H1 (cell line): ENCODE measurements around the gene NBAS. TPM values are rescaled to one million over a fixed set of nuclear protein-coding genes. Genes with fewer than 3 reads are reported as not detected.

ENCODE experiments used
- CTCF ChIA-PET: fragments of 300-600 bp; sonication (Branson Sonifier 250); formaldehyde crosslinking; loops from one replicate; lab custom pipeline; 2021; ENCODE audit not compliant: partially characterized antibody; lab: Charles Lee
- POLR2A ChIA-PET: fragments of 300-600 bp; sonication (Branson Sonifier 250); formaldehyde crosslinking; loops from one replicate; lab custom pipeline; 2021; ENCODE audit warnings: inconsistent platforms; ENCODE audit not compliant: partially characterized antibody; lab: Charles Lee
- DNase-seq, 2 experiments: peaks; one replicate each; pipeline versions ENCODE4 v3.0.0 to v3.0.0-alpha.2; 2010 to 2022; ENCODE audit warnings: low spot score in 2 of 2, low read depth in 1 of 2, mixed read lengths in 1 of 2
- FAIRE-seq: peaks from 2 replicates; lab custom pipeline; 2011; peaks lifted over from hg19 to GRCh38; lab: Jason Lieb, UNC
- H2AFZ ChIP-seq: 2 replicates; pipeline ENCODE4 v1.8.1; 2012; ENCODE audit warnings: low read length, inconsistent platforms
- H2AK5ac ChIP-seq: 2 replicates; pipeline ENCODE4 v1.6.1; 2013; ENCODE audit warnings: low read depth, low read length
- H2BK120ac ChIP-seq: replicated peaks from 2 replicates; pipeline ENCODE3; 2013; ENCODE audit warnings: low read depth, low read length, inconsistent platforms
- H2BK12ac ChIP-seq: 2 replicates; pipeline ENCODE4 v1.6.1; 2013; ENCODE audit warnings: low read depth, low read length
- H2BK15ac ChIP-seq: 2 replicates; pipeline ENCODE4 v1.6.1; 2013; ENCODE audit warnings: low read length
- H2BK20ac ChIP-seq: 2 replicates; pipeline ENCODE4 v1.6.1; 2013; ENCODE audit warnings: low read length
- H2BK5ac ChIP-seq: 2 replicates; pipeline ENCODE4 v1.6.1; 2013; ENCODE audit warnings: low read depth, low read length
- H3K14ac ChIP-seq: 2 replicates; pipeline ENCODE4 v1.6.1; 2013; ENCODE audit warnings: inconsistent platforms; ENCODE audit not compliant: insufficient read length
- H3K18ac ChIP-seq: 2 replicates; pipeline ENCODE4 v1.6.1; 2013; ENCODE audit warnings: low read length; ENCODE audit errors: extremely low read depth
- H3K23ac ChIP-seq: 2 replicates; pipeline ENCODE4 v1.6.1; 2013; ENCODE audit warnings: inconsistent platforms; ENCODE audit not compliant: insufficient read length
- H3K23me2 ChIP-seq: 2 replicates; pipeline ENCODE4 v1.6.1; 2013; ENCODE audit warnings: low read depth, low read length
- H3K27ac ChIP-seq: 2 replicates; pipeline ENCODE4 v1.6.1; 2011; ENCODE audit warnings: low read depth, low read length, inconsistent platforms
- H3K27me3 ChIP-seq, 4 experiments: replicated peaks in 1 of 4; 1 replicate in 1 of 4; 2 replicates in 3 of 4; pipeline versions ENCODE4 v1.6.1 to v1.8.1; 2011 to 2013; ENCODE audit warnings: low read length in 3 of 4, mild to moderate bottlenecking in 3 of 4, inconsistent platforms in 2 of 4, mixed read lengths in 2 of 4, moderate library complexity in 1 of 4; ENCODE audit not compliant: control insufficient read depth in 3 of 4, insufficient read depth in 3 of 4; ENCODE audit errors: extremely low read depth in 1 of 4
- H3K36me3 ChIP-seq, 4 experiments: 2 replicates each; pipeline versions ENCODE4 v1.6.1 to v1.8.1; 2011 to 2013; ENCODE audit warnings: mild to moderate bottlenecking in 4 of 4, low read length in 3 of 4, moderate library complexity in 2 of 4, control low read depth in 1 of 4, inconsistent platforms in 1 of 4; ENCODE audit not compliant: insufficient read depth in 4 of 4, control insufficient read depth in 2 of 4
- H3K4ac ChIP-seq: replicated peaks from 2 replicates; pipeline ENCODE3; 2013; ENCODE audit warnings: low read length, low read depth, mixed read lengths, inconsistent platforms; ENCODE audit not compliant: insufficient read length
- H3K4me1 ChIP-seq, 4 experiments: replicated peaks in 1 of 4; 1 replicate in 1 of 4; 2 replicates in 3 of 4; pipeline versions ENCODE4 v1.6.1 to v1.8.1; 2011 to 2013; ENCODE audit warnings: low read length in 3 of 4, inconsistent platforms in 2 of 4, mixed read lengths in 1 of 4; ENCODE audit not compliant: insufficient read depth in 4 of 4, control insufficient read depth in 3 of 4
- H3K4me2 ChIP-seq, 2 experiments: 2 replicates each; pipeline versions ENCODE4 v1.6.1 to v1.8.1; 2011 to 2013; ENCODE audit warnings: low read depth in 2 of 2, low read length in 2 of 2, control low read depth in 1 of 2, inconsistent platforms in 1 of 2, mild to moderate bottlenecking in 1 of 2; ENCODE audit not compliant: insufficient read depth in 1 of 2
- H3K4me3 ChIP-seq, 4 experiments: fragments of 200-600, 300-600 bp in 1 of 4; sonication (generic), shearing (Covaris generic), sonication (Bioruptor Twin) in 1 of 4; 2 replicates each; pipeline versions ENCODE4 v1.5.1 to v1.8.1; 2011 to 2016; ENCODE audit warnings: low read length in 4 of 4, low read depth in 3 of 4, control low read depth in 2 of 4, inconsistent platforms in 2 of 4, mild to moderate bottlenecking in 2 of 4, mixed read lengths in 1 of 4, moderate library complexity in 1 of 4; ENCODE audit not compliant: insufficient read depth in 2 of 4; ENCODE audit errors: extremely low read depth in 1 of 4
- H3K56ac ChIP-seq: replicated peaks from 2 replicates; pipeline ENCODE3; 2013; ENCODE audit warnings: low read depth, mild to moderate bottlenecking, mixed read lengths, low read length, inconsistent platforms; ENCODE audit not compliant: insufficient read length
- H3K79me1 ChIP-seq: 2 replicates; pipeline ENCODE4 v1.6.1; 2013; ENCODE audit warnings: low read depth, low read length, control low read depth
- H3K79me2 ChIP-seq, 2 experiments: 2 replicates each; pipeline versions ENCODE4 v1.6.1 to v1.8.1; 2012 to 2013; ENCODE audit warnings: low read length in 2 of 2, mild to moderate bottlenecking in 2 of 2, inconsistent platforms in 1 of 2; ENCODE audit not compliant: insufficient read depth in 2 of 2, control insufficient read depth in 1 of 2
- H3K9ac ChIP-seq, 4 experiments: replicated peaks in 1 of 4; 1 replicate in 1 of 4; 2 replicates in 3 of 4; pipeline versions ENCODE4 v1.6.1 to v1.8.1; 2011 to 2013; ENCODE audit warnings: low read depth in 3 of 4, low read length in 3 of 4, control low read depth in 2 of 4, mild to moderate bottlenecking in 2 of 4, moderate library complexity in 2 of 4, inconsistent platforms in 1 of 4; ENCODE audit errors: extremely low read depth in 1 of 4
- H3K9me3 ChIP-seq, 2 experiments: 2 replicates each; pipeline versions ENCODE4 v1.6.1 to v1.8.1; 2012 to 2013; ENCODE audit warnings: mild to moderate bottlenecking in 2 of 2, moderate library complexity in 2 of 2, control low read depth in 1 of 2, inconsistent platforms in 1 of 2, low read depth in 1 of 2, low read length in 1 of 2, mixed read lengths in 1 of 2; ENCODE audit not compliant: insufficient read depth in 2 of 2
- H4K20me1 ChIP-seq, 2 experiments: replicated peaks in 1 of 2; 2 replicates each; pipeline versions ENCODE3 to v1.8.1; 2011 to 2013; ENCODE audit warnings: inconsistent platforms in 2 of 2, low read length in 2 of 2, mild to moderate bottlenecking in 1 of 2; ENCODE audit not compliant: insufficient read depth in 2 of 2, control insufficient read depth in 1 of 2
- H4K5ac ChIP-seq: 2 replicates; pipeline ENCODE4 v1.6.1; 2013; ENCODE audit warnings: low read length, low read depth, mixed read lengths, inconsistent platforms; ENCODE audit not compliant: insufficient read length
- H4K8ac ChIP-seq: 2 replicates; pipeline ENCODE4 v1.8.0; 2013; ENCODE audit warnings: mild to moderate bottlenecking, moderate library complexity, low read length, inconsistent platforms; ENCODE audit not compliant: insufficient read depth; ENCODE audit errors: extremely low read depth
- H4K91ac ChIP-seq: replicated peaks from 2 replicates; pipeline ENCODE3; 2013; ENCODE audit warnings: low read length, mixed read lengths, inconsistent platforms; ENCODE audit not compliant: insufficient read length
- EP300 ChIP-seq, 2 experiments: IDR thresholded peaks; 1 replicate in 1 of 2; 2 replicates in 1 of 2; pipeline ENCODE4 v1.6.1; 2011 to 2012; ENCODE audit warnings: low read depth in 2 of 2, low read length in 2 of 2, mild to moderate bottlenecking in 2 of 2, borderline replicate concordance in 1 of 2, inconsistent platforms in 1 of 2, moderate library complexity in 1 of 2
- KDM1A ChIP-seq: fragments of 200-600, 300-600 bp; sonication (generic); IDR thresholded peaks from 2 replicates; pipeline ENCODE4 v1.7.1; 2016; ENCODE audit warnings: mild to moderate bottlenecking, low read length, borderline replicate concordance
- KDM5A ChIP-seq: fragments of 200-600 bp; IDR thresholded peaks from 2 replicates; pipeline ENCODE4 v1.7.1; 2012; ENCODE audit warnings: mild to moderate bottlenecking, low read length, inconsistent platforms, mixed read lengths
- MAX ChIP-seq: IDR thresholded peaks from 2 replicates; pipeline ENCODE4 v1.6.1; 2012; ENCODE audit warnings: inconsistent platforms
- POLR2AphosphoS5 ChIP-seq: IDR thresholded peaks from 2 replicates; pipeline ENCODE4 v1.6.1; 2011; ENCODE audit warnings: low read depth, low read length
- TEAD4 ChIP-seq: IDR thresholded peaks from 2 replicates; pipeline ENCODE4 v1.6.1; 2012; ENCODE audit warnings: low read depth, low read length, inconsistent platforms, mixed read lengths
- WGBS, 2 experiments: shearing (Covaris generic) in 1 of 2; methylation state at CpG; one replicate each; pipeline versions ENCODE4 v1.1.6 to v1.1.7; 2013 to 2015; ENCODE audit warnings: low lambda C conversion rate in 2 of 2, mixed read lengths in 2 of 2, inconsistent platforms in 1 of 2, low coverage in 1 of 2, missing lambda C conversion rate in 1 of 2; ENCODE audit not compliant: insufficient replicate concordance in 2 of 2, insufficient coverage in 1 of 2, insufficient read length in 1 of 2; ENCODE audit errors: extremely low coverage in 1 of 2, missing lambda C conversion rate in 1 of 2; 5-methylcytosine and 5-hydroxymethylcytosine counted together
- polyA plus RNA-seq, 7 experiments: library from polyadenylated mRNA; depleted of rRNA in 3 of 7; stranded (reverse) in 5 of 7; unstranded in 2 of 7; fragments of >200 nt in 5 of 7; fragments of 200-250 nt in 2 of 7; gene quantifications; 1 replicate in 5 of 7; 2 replicates in 1 of 7; 4 replicates in 1 of 7; pipeline versions ENCODE4 v1.2.1 to v1.2.3, GENCODE V29; 2011 to 2013; ENCODE audit warnings: missing spikeins in 2 of 7, mixed read lengths in 2 of 7
- total RNA-seq: library from RNA; stranded (reverse); fragmentation: NEBNext Ultra II Directional; extraction: Animal tissue kit (Norgen Biotek cat#: 25700); gene quantifications from 2 replicates; pipeline ENCODE4 v1.2.1, GENCODE V29; 2021

NBAS gene
- total and polyA plus RNA-seq, 2 of the 8 experiments (the other 6 are each of a cell fraction or from before 2014, with no cell fraction given), result 19.6 to 34.8 TPM

- Histone ChIP-seq H2BK5ac (no peak overlapping the region), H3K27ac (no peak overlapping the region), H4K5ac (no peak overlapping the region), H2BK12ac (no peak overlapping the region), H3K14ac (no peak overlapping the region), H3K4me2 (no peak overlapping the region), H3K23me2 (no peaks in the 10 kb centered on the region), H4K91ac (no peak overlapping the region), H2BK20ac (no peak overlapping the region), H3K4ac (no peak overlapping the region), H2BK15ac (no peak overlapping the region), H4K20me1 (no peaks in the 10 kb centered on the region), H3K79me2 (no peaks in the 10 kb centered on the region), H2BK120ac (no peak overlapping the region), H3K4me1 (no peaks in the 10 kb centered on the region), H3K9ac (no peak overlapping the region), H3K23ac (no peak overlapping the region), H3K79me1 (no peaks in the 10 kb centered on the region), H3K9me3 (0 out of 4 replicates have a peak, but pooled peaks cover 0 to 2% of the 10 kb centered on the region in 2 experiments), H3K56ac (no peak overlapping the region), H3K18ac (no peak overlapping the region), H2AK5ac (no peak overlapping the region), H4K8ac (no peak overlapping the region), H3K36me3 (no peaks in the 10 kb centered on the region; a peak in 1 of 8 replicates), H2AFZ (no peak overlapping the region), H3K27me3 (no peaks in the 10 kb centered on the region), H3K4me3 (no peak overlapping the region)
- FAIRE-seq (no peak), DNase-seq (no peak)
- WGBS, 2 experiments, result 99% methylated on average over 3 of the region's 3 CpGs; no CpG with 5 or more reads in 1 of the 2 experiments
- no peak for TF ChIP-seq KDM5A
- no peak for TF ChIP-seq MAX
- TF ChIP-seq KDM1A, result no peak
- no peak for TF ChIP-seq POLR2AphosphoS5
- TF ChIP-seq EP300 (IDR thresholded peaks at IDR 0.05; ENCODE audit: borderline replicate concordance in 1 of 2, low read depth in 2 of 2, low read length in 2 of 2), result no peak
- TF ChIP-seq TEAD4, result no peak
- CTCF ChIA-PET, result interaction anchor here (1.7 kb wide), 1 partner anchor 165 kb away, joined by 6 read pairs; no protein-coding TSS in a partner anchor
- POLR2A ChIA-PET, result no interaction called here
Measured at GRCh38 chr2:15222856-15223255, 338.3 kb downstream of the NBAS start.
